HG02623 (cell line): Measurements from ENCODE around the gene PLEKHG3.

Experiments
- ATAC-seq: cut with Tn5 transposase; IDR thresholded peaks from one replicate; pipeline ENCODE4 v1.9.1; 2021; ENCODE audit warnings: moderate library complexity; ENCODE audit not compliant: unreplicated experiment

PLEKHG3 gene

GRCh38 chr14:64779472-64779871 lies 75.2 kb downstream of the PLEKHG3 start:
- ATAC-seq = no peak

GRCh38 chr14:64782196-64782595 lies 78.0 kb downstream of the PLEKHG3 start:
- no peak for ATAC-seq

GRCh38 chr14:64784006-64784405 lies 79.8 kb downstream of the PLEKHG3 start:
- ATAC-seq = no peak

DNA sequence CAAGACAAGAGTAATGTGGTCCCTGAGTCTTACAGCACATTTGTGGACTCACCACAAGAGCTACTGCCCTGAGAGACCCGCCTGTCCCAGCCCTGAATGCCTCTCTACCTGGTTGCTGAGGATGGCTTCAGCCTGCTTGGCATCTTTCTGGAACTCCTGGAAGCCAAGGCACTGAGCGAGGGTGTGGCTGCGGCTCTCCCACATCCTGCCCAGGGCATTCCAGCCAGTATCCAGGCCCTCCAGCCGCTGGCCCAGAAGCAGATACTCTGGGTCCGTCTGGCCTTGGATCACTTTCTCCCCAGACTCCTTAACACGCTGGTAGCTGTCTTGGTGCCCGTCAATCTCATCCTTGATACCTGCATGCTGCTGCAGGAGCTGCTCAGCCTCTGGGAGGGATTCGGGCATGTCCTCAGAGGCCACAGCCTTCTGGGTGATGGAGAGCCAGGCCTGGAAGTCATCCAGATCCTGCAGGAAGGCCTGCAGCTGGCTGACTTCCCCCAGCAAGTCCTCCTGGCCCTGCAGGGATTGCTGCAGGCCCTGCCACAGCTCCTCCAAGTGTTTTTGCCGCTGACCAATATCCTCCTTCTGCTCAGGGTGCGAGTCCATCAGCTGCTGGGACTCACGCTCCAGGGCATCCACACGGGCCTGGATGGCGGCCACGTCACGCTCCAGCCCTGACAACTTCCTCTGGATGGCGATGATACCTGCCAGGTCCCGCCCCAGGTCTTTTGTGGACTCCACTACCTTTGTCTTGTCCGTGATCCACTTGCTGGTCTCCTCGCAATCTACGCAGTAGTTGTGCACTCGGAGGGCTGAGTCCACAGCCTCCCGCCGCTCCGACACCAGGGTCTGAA lies 82.3 kb downstream of the PLEKHG3 start:
- no peak for ATAC-seq

GRCh38 chr14:64787619-64788018 lies 83.4 kb downstream of the PLEKHG3 start:
- no peak for ATAC-seq

DNA sequence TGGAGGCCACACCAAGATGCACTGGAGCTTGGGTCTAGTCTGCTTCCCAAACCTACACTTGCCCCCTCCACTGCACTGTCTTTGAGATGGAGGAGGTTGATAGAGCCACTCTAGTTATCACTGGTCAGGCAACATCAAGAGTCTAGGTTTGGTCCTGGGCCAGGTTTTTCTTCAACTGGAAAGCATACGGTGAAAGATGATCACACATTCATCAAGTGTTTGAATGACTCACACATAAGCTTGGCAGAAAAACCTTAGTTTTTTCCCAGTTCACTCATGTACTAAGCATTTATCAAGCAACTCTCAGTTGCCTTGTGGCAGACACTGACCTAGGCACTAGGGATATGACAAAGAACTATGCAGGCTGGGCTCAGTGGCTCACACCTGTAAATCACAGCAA lies 84.5 kb downstream of the PLEKHG3 start:
- no peak for ATAC-seq

- ATAC-seq = no peak
Observed at GRCh38 chr14:64789696-64790095, 85.5 kb downstream of the PLEKHG3 start.

GRCh38 chr14:64790478-64790877 lies 86.3 kb downstream of the PLEKHG3 start:
- no peak for ATAC-seq

- ATAC-seq = no peak
Observed at GRCh38 chr14:64792231-64792630, 88.0 kb downstream of the PLEKHG3 start.

DNA sequence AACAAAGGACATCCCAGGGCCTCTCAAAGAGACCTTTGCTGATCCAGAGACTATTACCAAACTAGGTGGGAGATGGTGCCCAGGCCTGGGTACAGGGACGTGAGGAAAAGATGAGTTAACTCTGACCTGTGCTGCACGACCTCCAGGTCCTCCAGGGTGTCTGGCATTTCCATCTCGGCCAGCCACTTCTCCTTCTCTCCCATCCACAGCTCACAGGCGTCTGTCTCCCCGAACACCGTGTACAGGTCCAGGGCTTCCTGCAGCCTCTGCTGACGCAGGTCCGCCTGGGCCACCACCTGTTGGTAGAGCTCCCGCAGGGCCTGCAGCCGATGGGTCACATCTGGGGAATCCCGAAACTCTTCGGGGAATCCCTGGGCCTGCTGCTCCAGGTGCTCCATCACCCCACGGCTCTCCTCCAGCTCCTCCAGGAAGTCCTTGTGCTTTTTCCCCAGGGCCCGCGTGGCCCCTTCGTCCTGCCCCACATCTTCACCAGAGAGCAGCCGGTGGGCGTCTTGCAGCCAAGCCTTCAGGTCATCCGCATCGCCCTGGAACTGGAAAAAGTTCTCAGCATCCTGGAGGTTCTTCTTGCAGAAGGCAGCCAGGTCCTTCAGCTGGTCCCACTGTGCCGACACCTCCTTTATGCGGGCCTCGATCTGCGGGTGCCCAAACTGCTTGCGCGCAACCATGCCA lies 88.8 kb downstream of the PLEKHG3 start:
- ATAC-seq = no peak

GRCh38 chr14:64795211-64795610 lies 91.0 kb downstream of the PLEKHG3 start:
- no peak for ATAC-seq

GRCh38 chr14:64795921-64796320 lies 91.7 kb downstream of the PLEKHG3 start:
- ATAC-seq = no peak

GRCh38 chr14:64796369-64796768 lies 92.1 kb downstream of the PLEKHG3 start:
- no peak for ATAC-seq

GRCh38 chr14:64799555-64799954 lies 95.3 kb downstream of the PLEKHG3 start:
- no peak for ATAC-seq
